Neural progenitor cell (in vitro differentiated cells): ENCODE results near the gene UBE2L5. TPM values are rescaled to one million over a fixed set of nuclear protein-coding genes. Genes with fewer than 3 reads are reported as not detected.

Experiments
- DNase-seq: peaks from one replicate; pipeline ENCODE4 v3.0.0-alpha.2; 2016; ENCODE audit warnings: low spot score
- H2AFZ ChIP-seq: fragments of 200-600 bp; sonication (generic); replicated peaks from 2 replicates; pipeline ENCODE4 v1.6.1; 2016; ENCODE audit warnings: antibody characterized with exemption
- H3F3A ChIP-seq: fragments of 200-600 bp; sonication (generic); 2 replicates; pipeline ENCODE4 v1.6.1; 2016; ENCODE audit warnings: antibody characterized with exemption, low read depth
- H3K27ac ChIP-seq: fragments of 200-600 bp; sonication (generic); 2 replicates; pipeline ENCODE4 v1.5.1; 2016; ENCODE audit warnings: mild to moderate bottlenecking
- H3K27me3 ChIP-seq: fragments of 200-600 bp; sonication (generic); 2 replicates; pipeline ENCODE4 v1.6.1; 2016; ENCODE audit warnings: mild to moderate bottlenecking, moderate library complexity
- H3K36me3 ChIP-seq: fragments of 200-600 bp; sonication (generic); 2 replicates; pipeline ENCODE4 v1.5.1; 2016
- H3K4me1 ChIP-seq: fragments of 200-600 bp; sonication (generic); 2 replicates; pipeline ENCODE4 v1.6.1; 2016; ENCODE audit warnings: mixed run types
- H3K4me2 ChIP-seq: fragments of 200-600 bp; sonication (generic); 2 replicates; pipeline ENCODE4 v1.6.1; 2016
- H3K4me3 ChIP-seq: fragments of 200-600 bp; sonication (generic); 2 replicates; pipeline ENCODE4 v1.5.1; 2016
- H3K79me2 ChIP-seq: fragments of 200-600 bp; sonication (generic); 2 replicates; pipeline ENCODE4 v1.6.1; 2016; ENCODE audit warnings: low read depth
- H3K9ac ChIP-seq: fragments of 200-600 bp; sonication (generic); 2 replicates; pipeline ENCODE4 v1.6.1; 2016
- H3K9me3 ChIP-seq: fragments of 200-600 bp; sonication (generic); 2 replicates; pipeline ENCODE4 v1.5.1; 2016; ENCODE audit warnings: low read depth
- H4K20me1 ChIP-seq: fragments of 200-600 bp; sonication (generic); 2 replicates; pipeline ENCODE4 v1.6.1; 2016; ENCODE audit warnings: low read depth
- H3K27ac Mint-ChIP-seq: 3 replicates; pipeline ENCODE4 v1.8.0; 2021; ENCODE audit warnings: mixed read lengths
- H3K27me3 Mint-ChIP-seq: 2 replicates; pipeline ENCODE4 v1.8.0; 2022; ENCODE audit warnings: low read depth, mild to moderate bottlenecking, inconsistent platforms, moderate library complexity, mixed read lengths; ENCODE audit not compliant: insufficient read depth
- H3K36me3 Mint-ChIP-seq: 3 replicates; pipeline ENCODE4 v1.8.0; 2021; ENCODE audit warnings: mixed read lengths
- H3K4me1 Mint-ChIP-seq: 3 replicates; pipeline ENCODE4 v1.8.0; 2021; ENCODE audit warnings: mixed read lengths
- H3K4me3 Mint-ChIP-seq: 3 replicates; pipeline ENCODE4 v1.8.0; 2021; ENCODE audit warnings: mild to moderate bottlenecking, moderate library complexity, mixed read lengths
- H3K9me3 Mint-ChIP-seq: 3 replicates; pipeline ENCODE4 v1.8.0; 2020; ENCODE audit warnings: mixed read lengths
- EZH2 ChIP-seq: fragments of 200-600 bp; sonication (generic); IDR thresholded peaks from 2 replicates; pipeline ENCODE4 v1.6.1; 2017; ENCODE audit warnings: antibody characterized with exemption, mild to moderate bottlenecking, moderate library complexity
- EZH2phosphoT487 ChIP-seq: fragments of 200-600 bp; sonication (generic); IDR thresholded peaks from 2 replicates; pipeline ENCODE4 v1.6.1; 2017; ENCODE audit warnings: antibody characterized with exemption
- total RNA-seq: library from RNA; depleted of rRNA; stranded (reverse); fragments of >200 nt; gene quantifications from 2 replicates; pipeline ENCODE4 v1.2.3, GENCODE V29; 2015; ENCODE audit warnings: low replicate concordance
- TF ChIP-seq, protein P1 (sequence below): fragments of 200-600 bp; sonication (generic); IDR thresholded peaks from 2 replicates; pipeline ENCODE4 v1.5.1; 2017; ENCODE audit warnings: antibody characterized with exemption, mild to moderate bottlenecking

The UBE2L5 gene
- total RNA-seq, 1 donor from 2014 or later, result not detected

- H3K36me3 Mint-ChIP-seq, result no peaks in the 10 kb centered on the region
- Histone ChIP-seq H3K4me2 (no peak overlapping the region), H2AFZ (no peak overlapping the region), H3K36me3 (no peaks in the 10 kb centered on the region), H3K9me3 (no peaks in the 10 kb centered on the region), H3K4me3 (no peak overlapping the region), H3K79me2 (no peaks in the 10 kb centered on the region), H3K4me1 (no peaks in the 10 kb centered on the region), H4K20me1 (no peaks in the 10 kb centered on the region), H3K27ac (no peak overlapping the region), H3K9ac (no peak overlapping the region), H3K27me3 (no peaks in the 10 kb centered on the region), H3F3A (no peaks in the 10 kb centered on the region)
- H3K9me3 Mint-ChIP-seq, result no peaks in the 10 kb centered on the region
- no peak overlapping the region for H3K4me3 Mint-ChIP-seq
- no peaks in the 10 kb centered on the region for H3K4me1 Mint-ChIP-seq
- DNase-seq, result no peak
- H3K27ac Mint-ChIP-seq, result no peak overlapping the region
- peaks cover 6% of the 10 kb centered on the region for H3K27me3 Mint-ChIP-seq
- TF ChIP-seq, protein P1, sequence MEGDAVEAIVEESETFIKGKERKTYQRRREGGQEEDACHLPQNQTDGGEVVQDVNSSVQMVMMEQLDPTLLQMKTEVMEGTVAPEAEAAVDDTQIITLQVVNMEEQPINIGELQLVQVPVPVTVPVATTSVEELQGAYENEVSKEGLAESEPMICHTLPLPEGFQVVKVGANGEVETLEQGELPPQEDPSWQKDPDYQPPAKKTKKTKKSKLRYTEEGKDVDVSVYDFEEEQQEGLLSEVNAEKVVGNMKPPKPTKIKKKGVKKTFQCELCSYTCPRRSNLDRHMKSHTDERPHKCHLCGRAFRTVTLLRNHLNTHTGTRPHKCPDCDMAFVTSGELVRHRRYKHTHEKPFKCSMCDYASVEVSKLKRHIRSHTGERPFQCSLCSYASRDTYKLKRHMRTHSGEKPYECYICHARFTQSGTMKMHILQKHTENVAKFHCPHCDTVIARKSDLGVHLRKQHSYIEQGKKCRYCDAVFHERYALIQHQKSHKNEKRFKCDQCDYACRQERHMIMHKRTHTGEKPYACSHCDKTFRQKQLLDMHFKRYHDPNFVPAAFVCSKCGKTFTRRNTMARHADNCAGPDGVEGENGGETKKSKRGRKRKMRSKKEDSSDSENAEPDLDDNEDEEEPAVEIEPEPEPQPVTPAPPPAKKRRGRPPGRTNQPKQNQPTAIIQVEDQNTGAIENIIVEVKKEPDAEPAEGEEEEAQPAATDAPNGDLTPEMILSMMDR, result no peak
- TF ChIP-seq EZH2phosphoT487 (no peak), EZH2 (no peak)
Measured at GRCh38 chr13:30435911-30436451, 13.7 kb downstream of the UBE2L5 start.

GRCh38 chr13:30437177-30437576 lies 14.9 kb downstream of the UBE2L5 start:
- Histone ChIP-seq H3K27me3 (no peaks in the 10 kb centered on the region), H3K4me3 (no peak overlapping the region), H2AFZ (no peak overlapping the region), H3F3A (no peaks in the 10 kb centered on the region), H3K9me3 (no peaks in the 10 kb centered on the region), H3K4me2 (no peak overlapping the region), H3K9ac (no peak overlapping the region), H3K79me2 (no peaks in the 10 kb centered on the region), H3K36me3 (no peaks in the 10 kb centered on the region), H3K4me1 (no peaks in the 10 kb centered on the region), H4K20me1 (no peaks in the 10 kb centered on the region), H3K27ac (no peak overlapping the region)
- Mint-ChIP-seq H3K4me3 (no peak overlapping the region), H3K9me3 (no peaks in the 10 kb centered on the region), H3K27ac (no peak overlapping the region), H3K36me3 (no peaks in the 10 kb centered on the region), H3K27me3 (peaks cover 6% of the 10 kb centered on the region), H3K4me1 (no peaks in the 10 kb centered on the region)
- no peak for DNase-seq
- TF ChIP-seq, protein P1, result no peak
- TF ChIP-seq EZH2phosphoT487, result no peak
- TF ChIP-seq EZH2, result no peak

- no peak overlapping the region for H3K27ac Mint-ChIP-seq
- H3K27me3 Mint-ChIP-seq, result peaks cover 6% of the 10 kb centered on the region
- no peak overlapping the region for H3K4me3 Mint-ChIP-seq
- no peaks in the 10 kb centered on the region for H3K36me3 Mint-ChIP-seq
- Histone ChIP-seq H3K9me3 (no peaks in the 10 kb centered on the region), H3K79me2 (no peaks in the 10 kb centered on the region), H3K4me3 (no peak overlapping the region), H3K27ac (no peak overlapping the region), H3K4me2 (no peak overlapping the region), H2AFZ (no peak overlapping the region), H3K9ac (no peak overlapping the region), H3F3A (no peaks in the 10 kb centered on the region), H3K4me1 (no peaks in the 10 kb centered on the region), H4K20me1 (no peaks in the 10 kb centered on the region), H3K36me3 (no peaks in the 10 kb centered on the region), H3K27me3 (no peaks in the 10 kb centered on the region)
- TF ChIP-seq EZH2phosphoT487 (no peak), EZH2 (no peak)
- TF ChIP-seq, protein P1, result no peak
- H3K9me3 Mint-ChIP-seq, result peaks cover 2% of the 10 kb centered on the region
- H3K4me1 Mint-ChIP-seq, result peaks cover 4% of the 10 kb centered on the region
- no peak for DNase-seq
Measured at GRCh38 chr13:30438286-30438685, 16.0 kb downstream of the UBE2L5 start.
